ENCODE results near the gene SCUBE2.

SCUBE2 gene

GRCh38 chr11:9030601-9031000 is 60.8 kb downstream of the SCUBE2 start:
- DNase-seq (ENCODE audit: low read depth), result no peak
- no peak for TF ChIP-seq CTCF (conservative IDR thresholded peaks at IDR 0.05; ENCODE audit: low read length)
- no peak overlapping the region for H3K4me3 ChIP-seq (ENCODE audit: low read length)

DNA sequence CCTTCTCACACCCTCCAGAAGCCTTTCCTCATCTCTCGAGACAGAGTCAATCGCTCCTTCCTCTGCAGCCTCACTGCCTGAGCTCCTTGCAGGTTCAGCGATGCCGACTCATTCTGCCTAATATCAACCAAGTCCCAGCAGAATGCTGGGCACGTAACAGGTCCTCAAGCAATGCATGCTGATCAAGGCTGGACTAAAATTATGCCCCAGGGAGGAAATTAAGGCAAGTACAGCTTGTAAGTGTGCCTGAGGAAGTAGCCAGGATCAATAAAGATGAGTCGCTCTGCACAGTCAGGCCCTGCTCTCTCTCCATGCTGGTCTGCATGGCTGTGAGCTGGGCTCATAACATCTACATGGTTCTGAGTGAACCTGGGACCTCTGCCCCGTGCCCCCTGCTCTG is 62.0 kb downstream of the SCUBE2 start:
- DNase-seq (ENCODE audit: low read depth), result no peak
- no peak overlapping the region for H3K4me3 ChIP-seq (ENCODE audit: low read length)
- no peak for TF ChIP-seq CTCF (conservative IDR thresholded peaks at IDR 0.05; ENCODE audit: low read length)

DNA sequence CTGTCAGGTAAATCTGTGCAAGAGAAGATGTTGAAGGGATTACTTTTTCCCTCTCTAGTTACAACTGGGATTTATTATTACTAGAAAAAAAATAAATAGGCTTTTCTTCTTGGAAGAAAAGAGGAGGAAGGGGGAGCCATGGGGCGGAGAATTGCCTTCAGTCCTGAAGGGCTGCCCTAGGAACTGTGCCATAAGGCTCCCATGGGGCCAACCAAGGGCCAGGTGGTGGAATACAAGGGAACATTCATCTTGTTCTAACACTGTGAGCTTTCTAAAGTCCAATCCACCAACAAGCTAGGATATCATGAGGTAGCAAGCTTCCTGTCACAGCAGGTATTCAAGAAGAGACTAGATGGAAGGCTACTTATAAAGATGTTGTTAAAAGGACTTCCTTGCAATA is 62.8 kb downstream of the SCUBE2 start:
- TF ChIP-seq CTCF (conservative IDR thresholded peaks at IDR 0.05; ENCODE audit: low read length), result no peak
- DNase-seq (ENCODE audit: low read depth), result no peak
- no peak overlapping the region for H3K4me3 ChIP-seq (ENCODE audit: low read length)

DNA sequence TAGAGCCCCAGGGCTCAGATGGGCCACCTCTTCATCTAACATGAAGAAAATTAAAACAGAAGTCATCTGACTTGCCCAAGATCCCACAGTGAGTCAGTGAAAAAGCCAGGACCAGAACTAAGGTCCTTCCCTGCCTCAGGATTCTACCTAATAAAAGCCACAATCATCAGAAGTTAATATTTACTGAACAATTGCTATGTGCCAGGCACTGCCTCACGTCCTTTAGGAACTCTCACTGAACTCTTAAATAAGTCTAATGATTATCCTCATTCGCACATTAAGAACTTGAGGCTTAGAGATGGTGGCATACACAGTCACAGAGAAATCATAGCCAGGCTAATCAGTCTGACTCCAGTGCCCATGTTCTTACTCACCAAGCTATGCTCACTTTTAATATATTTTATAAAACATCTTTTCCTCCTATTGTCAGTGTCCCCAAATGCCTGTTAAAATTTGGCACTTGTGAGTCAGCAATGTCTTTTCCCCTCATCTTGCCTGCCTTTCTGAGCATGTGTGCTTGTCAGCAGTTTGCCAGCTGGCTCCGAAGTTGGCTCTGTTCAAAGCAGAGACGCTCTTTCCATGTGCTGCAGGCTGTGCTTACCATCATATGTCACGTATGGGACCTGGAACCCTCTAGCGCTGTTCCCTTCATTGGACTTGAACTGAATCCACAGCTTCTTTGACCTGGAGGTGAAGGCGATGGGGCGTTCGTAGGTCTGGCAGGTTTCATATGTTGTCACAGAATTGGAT is 66.1 kb downstream of the SCUBE2 start:
- TF ChIP-seq CTCF (conservative IDR thresholded peaks at IDR 0.05; ENCODE audit: low read length), result no peak
- peak; percentile 28 for DNase-seq (ENCODE audit: low read depth)
- no peak overlapping the region for H3K4me3 ChIP-seq (ENCODE audit: low read length)

GRCh38 chr11:9022961-9023680 is 68.3 kb downstream of the SCUBE2 start:
- H3K4me3 ChIP-seq (ENCODE audit: low read length), result no peak overlapping the region
- TF ChIP-seq CTCF (conservative IDR thresholded peaks at IDR 0.05; ENCODE audit: low read length), result no peak
- DNase-seq (ENCODE audit: low read depth), result no peak

GRCh38 chr11:9020916-9021315 is 70.5 kb downstream of the SCUBE2 start:
- no peak for TF ChIP-seq CTCF (conservative IDR thresholded peaks at IDR 0.05; ENCODE audit: low read length)
- no peak for DNase-seq (ENCODE audit: low read depth)
- H3K4me3 ChIP-seq (ENCODE audit: low read length), result no peak overlapping the region

DNA sequence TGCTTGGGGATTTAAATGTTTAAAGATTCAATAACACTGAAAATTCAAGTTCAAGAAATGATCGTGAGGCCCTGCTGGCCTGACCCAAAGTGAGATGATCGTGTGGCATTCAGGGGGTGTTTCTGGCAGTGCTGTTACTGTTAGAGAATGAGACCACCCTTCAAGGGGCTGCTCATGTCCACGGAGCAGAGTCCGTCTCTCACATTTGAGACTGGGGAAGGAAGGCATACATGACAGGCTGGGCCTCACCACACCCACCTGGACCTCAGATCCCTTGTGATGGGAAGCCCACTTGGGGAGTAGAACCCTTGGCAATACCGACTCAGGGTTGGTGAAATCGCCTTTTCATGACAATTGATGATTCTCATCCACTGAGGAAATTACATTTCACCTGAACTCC is 71.5 kb downstream of the SCUBE2 start:
- TF ChIP-seq CTCF (conservative IDR thresholded peaks at IDR 0.05; ENCODE audit: low read length), result no peak
- no peak overlapping the region for H3K4me3 ChIP-seq (ENCODE audit: low read length)
- DNase-seq (ENCODE audit: low read depth), result no peak
